GM12801 (cell line): Measurements from ENCODE around the gene GPX1.

Experiments used
- TF ChIP-seq, protein P1 (sequence below): IDR thresholded peaks from one replicate; pipeline ENCODE4 v1.5.1; 2011; ENCODE audit warnings: control low read depth; ENCODE audit not compliant: insufficient read length; ENCODE audit errors: extremely low read depth

The GPX1 gene

DNA sequence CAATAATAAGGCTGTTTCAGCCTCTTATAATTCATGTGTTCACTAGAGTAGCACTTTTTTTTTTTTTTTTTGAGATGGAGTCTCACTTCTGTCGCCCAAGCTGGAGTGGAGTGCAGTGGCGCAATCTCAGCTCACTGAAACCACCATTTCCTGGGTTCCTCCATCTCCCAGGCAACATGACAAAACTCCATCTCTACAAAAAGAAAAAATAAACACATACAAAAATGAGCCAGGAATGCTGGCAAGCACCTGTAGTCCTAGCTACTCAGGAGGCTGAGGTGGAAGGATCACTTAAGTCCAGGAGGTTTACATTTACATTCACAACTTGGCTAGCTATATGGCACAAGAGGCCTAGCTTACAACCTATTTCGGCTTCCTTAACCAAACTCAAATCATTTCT lies 25.1 kb downstream of the GPX1 start:
- TF ChIP-seq, protein P1, sequence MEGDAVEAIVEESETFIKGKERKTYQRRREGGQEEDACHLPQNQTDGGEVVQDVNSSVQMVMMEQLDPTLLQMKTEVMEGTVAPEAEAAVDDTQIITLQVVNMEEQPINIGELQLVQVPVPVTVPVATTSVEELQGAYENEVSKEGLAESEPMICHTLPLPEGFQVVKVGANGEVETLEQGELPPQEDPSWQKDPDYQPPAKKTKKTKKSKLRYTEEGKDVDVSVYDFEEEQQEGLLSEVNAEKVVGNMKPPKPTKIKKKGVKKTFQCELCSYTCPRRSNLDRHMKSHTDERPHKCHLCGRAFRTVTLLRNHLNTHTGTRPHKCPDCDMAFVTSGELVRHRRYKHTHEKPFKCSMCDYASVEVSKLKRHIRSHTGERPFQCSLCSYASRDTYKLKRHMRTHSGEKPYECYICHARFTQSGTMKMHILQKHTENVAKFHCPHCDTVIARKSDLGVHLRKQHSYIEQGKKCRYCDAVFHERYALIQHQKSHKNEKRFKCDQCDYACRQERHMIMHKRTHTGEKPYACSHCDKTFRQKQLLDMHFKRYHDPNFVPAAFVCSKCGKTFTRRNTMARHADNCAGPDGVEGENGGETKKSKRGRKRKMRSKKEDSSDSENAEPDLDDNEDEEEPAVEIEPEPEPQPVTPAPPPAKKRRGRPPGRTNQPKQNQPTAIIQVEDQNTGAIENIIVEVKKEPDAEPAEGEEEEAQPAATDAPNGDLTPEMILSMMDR = no peak

DNA sequence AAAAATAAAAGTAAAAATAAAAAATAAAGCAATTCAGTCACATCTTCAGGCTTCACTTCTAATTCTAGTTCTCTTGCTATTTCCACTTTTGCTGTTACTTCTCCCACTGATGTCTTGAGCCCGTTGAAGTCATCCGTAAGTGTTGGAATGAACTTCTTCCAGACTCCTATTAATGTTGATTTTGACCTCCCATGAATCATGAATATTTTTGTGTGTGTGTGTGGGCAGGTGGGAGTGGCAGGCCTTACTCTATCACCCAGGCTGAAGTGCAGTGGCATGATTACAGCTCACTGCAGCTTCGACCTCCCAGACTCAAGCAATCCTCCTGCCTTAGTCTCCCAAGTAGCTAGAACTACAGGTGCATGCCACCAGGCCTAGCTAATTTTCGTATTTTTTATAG lies 29.0 kb downstream of the GPX1 start:
- TF ChIP-seq, protein P1 = no peak

DNA sequence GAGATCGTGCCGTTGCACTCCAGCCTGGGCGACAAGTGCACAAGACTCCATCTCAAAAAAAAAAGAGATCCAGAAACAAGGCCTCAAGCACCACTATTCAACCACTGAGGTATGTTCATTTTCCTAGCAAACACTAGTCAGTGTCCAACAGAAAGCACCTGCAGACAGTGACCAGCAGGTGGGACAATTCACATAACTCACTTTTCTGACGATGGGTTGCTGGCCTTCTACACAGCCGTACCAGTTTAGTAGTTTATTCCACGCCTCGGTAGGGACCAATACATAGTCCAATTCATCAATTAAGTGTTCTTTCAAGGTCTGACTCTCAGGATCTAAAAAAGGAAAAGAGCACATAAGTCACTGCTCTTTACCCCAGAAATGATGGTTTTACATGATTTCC lies 30.7 kb downstream of the GPX1 start:
- TF ChIP-seq, protein P1 = no peak

DNA sequence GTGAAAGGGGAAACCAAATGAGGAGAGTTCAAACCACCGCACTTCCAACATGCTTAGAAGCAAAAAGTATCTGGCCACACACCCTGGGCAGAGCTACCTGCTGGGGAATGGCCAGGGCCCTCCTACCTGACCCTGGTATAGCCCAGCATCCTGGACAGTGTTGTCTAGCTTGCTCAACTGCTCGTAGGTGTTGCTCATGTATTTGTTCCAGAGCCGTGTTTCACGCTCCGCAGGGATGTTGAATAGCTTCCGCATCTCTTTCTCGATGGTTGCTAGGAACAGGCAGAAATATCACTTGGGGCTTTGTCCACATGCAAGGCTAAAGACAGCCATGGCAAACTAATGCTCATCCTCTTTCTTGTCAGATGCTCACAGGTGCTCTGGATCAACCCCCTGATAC lies 33.4 kb downstream of the GPX1 start:
- TF ChIP-seq, protein P1 = no peak

DNA sequence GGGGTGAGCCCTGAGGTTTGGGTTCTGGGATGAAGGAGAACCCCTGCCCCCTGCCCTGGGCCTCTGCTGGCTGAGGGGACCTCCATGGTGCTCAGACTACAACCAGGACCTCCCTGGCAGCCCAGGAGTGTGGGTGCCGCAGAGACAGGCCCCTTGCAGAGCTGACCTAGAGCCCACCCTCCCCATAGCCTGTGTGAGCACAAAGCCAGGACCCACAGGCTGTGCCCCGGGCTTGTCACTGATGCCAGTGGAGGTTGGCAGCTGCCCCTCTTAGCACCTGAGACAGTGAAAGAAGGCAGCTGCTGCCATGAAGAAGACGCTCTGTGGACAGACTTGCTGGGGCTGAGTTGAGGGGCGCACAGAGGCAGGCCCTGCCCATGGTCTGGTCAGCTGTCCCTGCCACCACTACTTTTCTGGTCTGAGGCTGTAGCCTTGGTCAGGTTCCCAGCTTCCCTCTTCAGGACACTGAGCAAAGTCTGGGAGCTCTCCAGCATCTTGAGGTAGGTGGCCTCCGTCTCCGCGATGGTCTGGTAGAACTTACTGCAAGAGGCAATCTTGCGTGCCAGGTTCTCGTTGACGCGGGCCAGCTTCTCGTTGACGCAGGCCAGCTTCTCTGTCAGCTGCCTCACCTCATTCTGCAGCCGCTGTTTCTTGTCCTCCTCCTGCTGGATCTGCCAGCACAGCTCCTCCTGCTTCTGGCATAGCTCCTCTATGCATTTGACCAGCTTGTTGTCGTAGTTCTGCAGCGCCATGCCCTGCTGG lies 41.3 kb downstream of the GPX1 start:
- TF ChIP-seq, protein P1 = no peak

DNA sequence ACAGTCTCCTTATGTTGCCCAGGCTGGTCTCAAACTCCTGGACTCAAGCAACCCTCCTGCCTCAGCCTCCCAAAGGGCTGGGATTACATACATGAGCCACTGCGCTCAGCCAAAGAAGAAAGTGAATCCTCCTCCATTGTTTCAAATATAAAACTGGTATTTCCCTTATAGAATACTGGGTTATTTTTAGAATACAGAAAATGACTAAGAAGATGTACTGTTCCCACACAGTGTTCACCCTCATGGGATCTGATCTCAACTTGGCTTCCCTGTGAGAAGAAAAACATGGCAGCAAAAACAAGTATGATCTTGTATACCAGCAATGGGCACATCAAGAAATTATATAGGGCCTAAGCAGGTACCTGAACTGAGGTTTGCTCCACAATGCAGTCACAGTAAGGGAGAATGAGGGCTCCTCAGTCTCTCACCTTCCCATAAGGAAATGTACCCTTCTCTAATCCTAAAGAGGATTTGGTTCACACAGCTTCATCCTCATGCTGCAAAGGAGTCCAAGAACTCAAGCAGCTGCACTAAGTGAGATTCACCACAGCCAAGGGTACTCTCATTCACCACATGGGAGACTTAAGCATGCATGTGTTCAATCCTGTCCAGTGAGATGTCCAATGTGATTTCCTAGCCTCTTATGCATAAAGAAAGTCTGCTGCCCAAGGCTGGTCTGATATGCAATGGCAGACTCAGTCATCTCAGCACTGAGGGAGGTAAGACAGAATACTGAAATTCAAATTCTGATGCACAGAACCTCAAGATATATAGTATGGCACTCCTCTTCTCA lies 44.1 kb downstream of the GPX1 start:
- TF ChIP-seq, protein P1 = no peak

DNA sequence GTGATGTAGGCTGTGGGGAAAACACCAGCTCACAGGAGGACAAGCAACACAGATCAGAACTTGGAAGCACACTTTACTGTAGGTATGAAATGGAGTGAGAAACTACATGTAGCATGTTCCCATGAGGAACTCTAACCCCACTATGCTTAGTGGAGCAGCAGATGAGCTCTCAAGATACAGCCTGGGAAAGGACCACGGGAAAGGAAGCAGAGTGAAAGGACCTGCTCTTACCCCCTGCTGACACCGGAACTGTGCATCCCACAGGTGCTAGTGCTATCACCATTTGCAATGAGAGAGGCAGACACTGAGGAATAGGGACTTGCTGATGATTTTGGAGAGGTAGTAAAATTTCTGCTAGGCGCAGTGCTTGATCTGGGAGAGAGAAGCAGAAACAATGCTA lies 46.9 kb downstream of the GPX1 start:
- TF ChIP-seq, protein P1 = no peak
